ENCODE data around the gene C1orf174. TPM values are rescaled to one million over a fixed set of nuclear protein-coding genes. Genes with fewer than 3 reads are reported as not detected.

Gene C1orf174
- total RNA-seq, 1 donor from 2014 or later = 45.3 TPM

DNA sequence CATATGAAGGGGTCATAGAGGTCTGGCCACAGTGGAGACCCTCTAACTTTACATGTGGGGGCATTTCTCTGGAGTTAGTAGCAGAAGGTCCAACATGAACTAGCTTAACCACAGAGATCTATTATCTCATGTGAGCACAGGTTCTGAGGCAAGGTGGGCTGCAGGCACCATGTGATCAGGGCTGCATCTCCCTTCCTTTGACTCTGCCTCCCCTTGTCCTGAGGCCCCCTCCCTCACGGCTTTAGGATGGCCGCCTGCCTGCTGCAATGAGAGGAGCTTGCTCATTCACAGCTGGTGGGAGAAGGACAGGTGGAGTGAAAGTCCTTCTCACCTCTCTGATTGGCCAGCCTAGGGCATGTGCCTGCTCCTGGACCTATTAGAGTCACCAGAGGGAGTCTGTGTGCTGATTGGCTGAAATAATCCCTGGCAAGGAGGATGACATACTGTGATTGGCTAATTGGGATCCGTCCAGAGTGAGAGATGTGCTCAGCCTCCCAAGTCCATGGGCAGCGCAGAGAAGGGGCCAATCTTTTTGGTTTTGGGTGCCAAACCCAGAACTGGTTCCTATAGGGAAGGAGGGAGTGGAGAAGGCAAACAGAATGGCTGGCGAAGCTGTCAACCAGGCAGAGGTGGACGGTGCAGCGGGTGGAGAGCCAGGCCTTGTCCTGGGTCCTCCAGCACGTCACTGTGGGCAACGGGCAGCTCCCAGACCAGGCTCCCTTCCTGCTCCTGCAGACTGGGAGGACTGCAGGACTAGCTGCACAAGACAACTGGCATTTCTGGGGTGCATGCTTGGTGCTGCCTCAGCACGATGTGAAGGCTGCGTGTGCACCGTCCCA, 39.4 kb upstream of the C1orf174 start:
- peak; percentile 23 for FAIRE-seq
- no peak overlapping the region for H3K4me3 ChIP-seq (ENCODE audit: low read depth, low read length)
- H3K36me3 ChIP-seq (ENCODE audit: control insufficient read depth, insufficient read depth, low read length) = no peaks in the 10 kb centered on the region
- H3K27me3 ChIP-seq (ENCODE audit: control insufficient read depth, insufficient read depth, low read length) = no peaks in the 10 kb centered on the region
- TF ChIP-seq CTCF (IDR thresholded peaks at IDR 0.05; ENCODE audit: insufficient read depth, low read length, severe bottlenecking) = no peak
- DNase-seq (ENCODE audit: low read depth) = no peak

GRCh38 chr1:3932156-3932919, 32.3 kb upstream of the C1orf174 start:
- Histone ChIP-seq H3K36me3 (ENCODE audit: control insufficient read depth, insufficient read depth, low read length) (no peaks in the 10 kb centered on the region), H3K27me3 (ENCODE audit: control insufficient read depth, insufficient read depth, low read length) (no peaks in the 10 kb centered on the region), H3K4me3 (ENCODE audit: low read depth, low read length) (no peak overlapping the region)
- no peak for TF ChIP-seq CTCF (IDR thresholded peaks at IDR 0.05; ENCODE audit: insufficient read depth, low read length, severe bottlenecking)
- FAIRE-seq = no peak
- no peak for DNase-seq (ENCODE audit: low read depth)

- no peak for FAIRE-seq
- TF ChIP-seq CTCF (IDR thresholded peaks at IDR 0.05; ENCODE audit: insufficient read depth, low read length, severe bottlenecking) = no peak
These were observed 31.2 kb upstream of the C1orf174 start for GRCh38 chr1:3931007-3931912.

GRCh38 chr1:3930301-3931006, 30.4 kb upstream of the C1orf174 start:
- Histone ChIP-seq H3K36me3 (ENCODE audit: control insufficient read depth, insufficient read depth, low read length) (no peaks in the 10 kb centered on the region), H3K4me3 (ENCODE audit: low read depth, low read length) (no peak overlapping the region), H3K27me3 (ENCODE audit: control insufficient read depth, insufficient read depth, low read length) (no peaks in the 10 kb centered on the region)
- DNase-seq (ENCODE audit: low read depth) = no peak
- FAIRE-seq = no peak
- no peak for TF ChIP-seq CTCF (IDR thresholded peaks at IDR 0.05; ENCODE audit: insufficient read depth, low read length, severe bottlenecking)

More at GRCh38 chr1:3931007-3931912, 31.2 kb upstream of the C1orf174 start:
- H3K36me3 ChIP-seq (ENCODE audit: control insufficient read depth, insufficient read depth, low read length) = no peaks in the 10 kb centered on the region
- no peak for DNase-seq (ENCODE audit: low read depth)
- no peaks in the 10 kb centered on the region for H3K27me3 ChIP-seq (ENCODE audit: control insufficient read depth, insufficient read depth, low read length)
- H3K4me3 ChIP-seq (ENCODE audit: low read depth, low read length) = no peak overlapping the region

- H3K4me3 ChIP-seq (ENCODE audit: low read depth, low read length) = no peak overlapping the region
- TF ChIP-seq CTCF (IDR thresholded peaks at IDR 0.05; ENCODE audit: insufficient read depth, low read length, severe bottlenecking) = no peak
- DNase-seq (ENCODE audit: low read depth) (no peak), FAIRE-seq (no peak)
- no peaks in the 10 kb centered on the region for H3K27me3 ChIP-seq (ENCODE audit: control insufficient read depth, insufficient read depth, low read length)
- no peaks in the 10 kb centered on the region for H3K36me3 ChIP-seq (ENCODE audit: control insufficient read depth, insufficient read depth, low read length)
These were observed 29.1 kb upstream of the C1orf174 start for GRCh38 chr1:3929126-3929525.

Data from bronchial epithelial cell (primary cell).